Fibroblast of lung (primary cell): ENCODE measurements around the gene ARHGAP10. TPM values are rescaled to one million over a fixed set of nuclear protein-coding genes. Genes with fewer than 3 reads are reported as not detected.

ENCODE experiments used
- DNase-seq, 2 donors: peaks; one replicate each; pipeline versions ENCODE4 v3.0.0 to v3.0.0-alpha.2; 2010; ENCODE audit warnings: low read depth in 2 of 2
- H2AFZ ChIP-seq: 2 replicates; pipeline ENCODE4 v1.5.1; 2012; ENCODE audit warnings: low read length, control low read depth, inconsistent platforms
- H3K27ac ChIP-seq: 2 replicates; pipeline ENCODE4 v1.5.1; 2011; ENCODE audit warnings: low read length, control low read depth; ENCODE audit not compliant: insufficient read depth
- H3K27me3 ChIP-seq: 2 replicates; pipeline ENCODE4 v1.5.1; 2011; ENCODE audit warnings: mild to moderate bottlenecking, low read length; ENCODE audit not compliant: control insufficient read depth, insufficient read depth
- H3K36me3 ChIP-seq: 2 replicates; pipeline ENCODE4 v1.5.1; 2011; ENCODE audit warnings: low read length; ENCODE audit not compliant: control insufficient read depth, insufficient read depth
- H3K4me1 ChIP-seq: 2 replicates; pipeline ENCODE4 v1.5.1; 2011; ENCODE audit warnings: low read length; ENCODE audit not compliant: control insufficient read depth, insufficient read depth; ENCODE audit errors: extremely low read depth
- H3K4me2 ChIP-seq: 2 replicates; pipeline ENCODE4 v1.5.1; 2011; ENCODE audit warnings: low read length, control low read depth; ENCODE audit not compliant: insufficient read depth; ENCODE audit errors: extremely low read depth
- H3K4me3 ChIP-seq, 4 experiments: fragments of 200-600 bp in 1 of 4; sonication (generic) in 1 of 4; replicated peaks in 1 of 4; 2 replicates each; pipeline ENCODE4 v1.5.1; 2011 to 2016; ENCODE audit warnings: low read length in 4 of 4, low read depth in 3 of 4, mild to moderate bottlenecking in 3 of 4, control low read depth in 2 of 4, inconsistent platforms in 1 of 4, mixed read lengths in 1 of 4; ENCODE audit not compliant: insufficient read depth in 1 of 4; ENCODE audit errors: control extremely low read depth in 1 of 4
- H3K79me2 ChIP-seq: 2 replicates; pipeline ENCODE4 v1.5.1; 2012; ENCODE audit warnings: mild to moderate bottlenecking, low read length, inconsistent platforms; ENCODE audit not compliant: control insufficient read depth, insufficient read depth
- H3K9ac ChIP-seq: 2 replicates; pipeline ENCODE4 v1.5.1; 2011; ENCODE audit warnings: mild to moderate bottlenecking, low read length, control low read depth; ENCODE audit not compliant: insufficient read depth
- H3K9me3 ChIP-seq: 2 replicates; pipeline ENCODE4 v1.5.1; 2012; ENCODE audit warnings: low read depth, low read length; ENCODE audit not compliant: control insufficient read depth, insufficient read depth
- H4K20me1 ChIP-seq: 2 replicates; pipeline ENCODE4 v1.5.1; 2011; ENCODE audit warnings: low read length; ENCODE audit not compliant: control insufficient read depth, insufficient read depth; ENCODE audit errors: extremely low read depth
- EZH2 ChIP-seq: IDR thresholded peaks from 2 replicates; pipeline ENCODE4 v1.5.1; 2012; ENCODE audit warnings: low read length, control low read depth, mild to moderate bottlenecking; ENCODE audit errors: missing control alignments
- polyA plus RNA-seq, 2 donors: library from polyadenylated mRNA; depleted of rRNA in 1 of 2; stranded (reverse) in 1 of 2; unstranded in 1 of 2; fragments of >200 nt; gene quantifications; 2 replicates each; pipeline ENCODE4 v1.2.1, GENCODE V29; 2011 to 2012; ENCODE audit warnings: missing spikeins in 1 of 2
- total RNA-seq: library from RNA; depleted of rRNA; stranded (reverse); fragments of >200 nt; gene quantifications from 2 replicates; pipeline ENCODE4 v1.2.1, GENCODE V29; 2014
- TF ChIP-seq, protein P1 (sequence below), 2 donors: IDR thresholded peaks in 1 of 2; conservative IDR thresholded peaks in 1 of 2; 1 replicate in 1 of 2; 2 replicates in 1 of 2; pipeline ENCODE4 v1.5.1; 2011 to 2012; ENCODE audit warnings: low read length in 2 of 2, control low read depth in 1 of 2, inconsistent platforms in 1 of 2, low read depth in 1 of 2, mild to moderate bottlenecking in 1 of 2

The ARHGAP10 gene
- total and polyA plus RNA-seq, 2 donors (not counting 1 experiment from before 2014, with no cell fraction given): 21.6 to 35.8 TPM

GRCh38 chr4:148061141-148061481 lies 329.2 kb downstream of the ARHGAP10 start:
- H3K79me2 ChIP-seq: peaks cover 2% of the 10 kb centered on the region
- H3K4me2 ChIP-seq: no peak overlapping the region
- no peaks in the 10 kb centered on the region for H3K27me3 ChIP-seq
- H4K20me1 ChIP-seq: no peaks in the 10 kb centered on the region
- no peaks in the 10 kb centered on the region for H3K9me3 ChIP-seq
- no peak overlapping the region for H2AFZ ChIP-seq
- DNase-seq: no peak
- peaks cover 3% of the 10 kb centered on the region for H3K36me3 ChIP-seq
- no peak overlapping the region for H3K4me3 ChIP-seq
- no peak overlapping the region for H3K9ac ChIP-seq
- no peaks in the 10 kb centered on the region for H3K4me1 ChIP-seq
- TF ChIP-seq EZH2: no peak
- TF ChIP-seq, protein P1, sequence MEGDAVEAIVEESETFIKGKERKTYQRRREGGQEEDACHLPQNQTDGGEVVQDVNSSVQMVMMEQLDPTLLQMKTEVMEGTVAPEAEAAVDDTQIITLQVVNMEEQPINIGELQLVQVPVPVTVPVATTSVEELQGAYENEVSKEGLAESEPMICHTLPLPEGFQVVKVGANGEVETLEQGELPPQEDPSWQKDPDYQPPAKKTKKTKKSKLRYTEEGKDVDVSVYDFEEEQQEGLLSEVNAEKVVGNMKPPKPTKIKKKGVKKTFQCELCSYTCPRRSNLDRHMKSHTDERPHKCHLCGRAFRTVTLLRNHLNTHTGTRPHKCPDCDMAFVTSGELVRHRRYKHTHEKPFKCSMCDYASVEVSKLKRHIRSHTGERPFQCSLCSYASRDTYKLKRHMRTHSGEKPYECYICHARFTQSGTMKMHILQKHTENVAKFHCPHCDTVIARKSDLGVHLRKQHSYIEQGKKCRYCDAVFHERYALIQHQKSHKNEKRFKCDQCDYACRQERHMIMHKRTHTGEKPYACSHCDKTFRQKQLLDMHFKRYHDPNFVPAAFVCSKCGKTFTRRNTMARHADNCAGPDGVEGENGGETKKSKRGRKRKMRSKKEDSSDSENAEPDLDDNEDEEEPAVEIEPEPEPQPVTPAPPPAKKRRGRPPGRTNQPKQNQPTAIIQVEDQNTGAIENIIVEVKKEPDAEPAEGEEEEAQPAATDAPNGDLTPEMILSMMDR (conservative IDR thresholded peaks at IDR 0.05 in 1 of 2, IDR thresholded peaks at IDR 0.05 in 1 of 2; ENCODE audit: low read depth in 1 of 2, low read length in 2 of 2): no peak
- H3K27ac ChIP-seq: no peak overlapping the region

DNA sequence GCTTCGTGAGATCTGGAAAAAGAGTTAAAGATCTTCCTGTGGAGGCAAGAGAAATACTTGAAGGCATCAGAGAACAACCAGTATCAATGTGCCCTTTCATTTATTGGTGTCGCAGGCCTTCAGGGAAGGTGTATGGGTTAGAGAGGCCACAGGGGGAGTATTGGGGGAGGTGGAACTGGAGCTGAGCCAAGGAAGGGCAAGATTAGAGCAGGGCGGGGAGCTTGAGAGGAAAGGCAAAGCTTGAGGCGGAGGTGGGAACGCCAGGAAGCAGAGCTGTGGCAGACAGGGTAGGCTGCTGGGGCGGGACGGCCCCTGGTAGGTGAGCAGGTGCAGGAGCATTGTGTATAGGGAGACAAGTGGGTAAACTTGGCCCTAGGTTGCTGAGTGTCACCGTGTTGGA lies 329.9 kb downstream of the ARHGAP10 start:
- no peak for DNase-seq
- H3K4me2 ChIP-seq: no peak overlapping the region
- no peak overlapping the region for H3K9ac ChIP-seq
- H3K4me3 ChIP-seq: no peak overlapping the region
- no peaks in the 10 kb centered on the region for H3K4me1 ChIP-seq
- no peaks in the 10 kb centered on the region for H3K9me3 ChIP-seq
- H4K20me1 ChIP-seq: no peaks in the 10 kb centered on the region
- H3K36me3 ChIP-seq: peaks cover 3% of the 10 kb centered on the region
- H2AFZ ChIP-seq: no peak overlapping the region
- H3K27me3 ChIP-seq: no peaks in the 10 kb centered on the region
- no peak for TF ChIP-seq EZH2
- TF ChIP-seq, protein P1 (conservative IDR thresholded peaks at IDR 0.05 in 1 of 2, IDR thresholded peaks at IDR 0.05 in 1 of 2; ENCODE audit: low read depth in 1 of 2, low read length in 2 of 2): no peak
- peaks cover 2% of the 10 kb centered on the region for H3K79me2 ChIP-seq
- no peak overlapping the region for H3K27ac ChIP-seq

- Histone ChIP-seq H4K20me1 (no peaks in the 10 kb centered on the region), H3K4me1 (no peaks in the 10 kb centered on the region), H3K27ac (no peak overlapping the region), H3K9ac (no peak overlapping the region), H3K79me2 (peaks cover under 1% of the 10 kb centered on the region), H3K4me3 (no peak overlapping the region), H3K4me2 (no peak overlapping the region), H3K36me3 (peaks cover 3% of the 10 kb centered on the region), H2AFZ (no peak overlapping the region), H3K9me3 (no peaks in the 10 kb centered on the region), H3K27me3 (no peaks in the 10 kb centered on the region)
- no peak for DNase-seq
- TF ChIP-seq EZH2: no peak
- TF ChIP-seq, protein P1 (conservative IDR thresholded peaks at IDR 0.05 in 1 of 2, IDR thresholded peaks at IDR 0.05 in 1 of 2; ENCODE audit: low read depth in 1 of 2, low read length in 2 of 2): no peak
Measured at GRCh38 chr4:148062301-148062950, 330.5 kb downstream of the ARHGAP10 start.
